IPS DF 6.9 (cell line): Measurements from ENCODE around the gene SMNDC1.

Experiments
- DNase-seq: peaks from one replicate; pipeline ENCODE4 v3.0.0-alpha.2; 2013; ENCODE audit warnings: low read depth, low spot score
- H3K27ac ChIP-seq: one replicate; pipeline ENCODE4 v1.5.1; 2013; ENCODE audit warnings: low read length, control low read depth
- H3K27me3 ChIP-seq: 2 replicates; pipeline ENCODE4 v1.6.1; 2013; ENCODE audit warnings: mild to moderate bottlenecking, low read length; ENCODE audit not compliant: control insufficient read depth, insufficient read depth
- H3K36me3 ChIP-seq: 2 replicates; pipeline ENCODE4 v1.6.1; 2013; ENCODE audit warnings: low read length; ENCODE audit not compliant: control insufficient read depth, insufficient read depth
- H3K4me1 ChIP-seq: 2 replicates; pipeline ENCODE4 v1.6.1; 2013; ENCODE audit warnings: low read length; ENCODE audit not compliant: control insufficient read depth, insufficient read depth
- H3K4me3 ChIP-seq: 2 replicates; pipeline ENCODE4 v1.5.1; 2013; ENCODE audit warnings: mild to moderate bottlenecking, low read length
- H3K9me3 ChIP-seq: 2 replicates; pipeline ENCODE4 v1.6.1; 2013; ENCODE audit warnings: low read length, inconsistent platforms; ENCODE audit not compliant: control insufficient read depth, insufficient read depth
- WGBS: extraction: QIAGEN DNeasy Blood & Tissue Kit; methylation state at CpG from one replicate; pipeline ENCODE4 v1.1.7; 2013; ENCODE audit warnings: mixed read lengths, missing lambda C conversion rate; ENCODE audit not compliant: insufficient read length, insufficient coverage; 5-methylcytosine and 5-hydroxymethylcytosine counted together

The SMNDC1 gene

DNA sequence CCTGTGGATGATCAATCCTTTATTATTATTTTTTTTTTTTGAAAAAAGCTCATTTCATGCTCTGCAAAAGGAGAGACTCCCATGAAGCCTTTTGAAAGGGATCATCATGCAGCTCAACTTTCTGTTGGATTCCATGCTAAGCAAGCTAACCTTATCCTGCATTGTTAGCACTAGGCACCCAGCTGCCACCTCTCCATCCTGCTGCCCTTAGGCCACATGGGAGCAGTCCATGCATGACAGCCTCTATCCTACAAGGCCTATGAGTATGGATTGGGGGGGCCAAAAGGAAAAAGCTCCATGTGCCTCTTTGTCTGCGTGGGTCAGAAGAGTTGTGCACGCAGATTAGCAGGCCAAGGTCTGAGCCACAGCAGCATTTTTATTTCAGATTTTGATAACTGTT lies 19.2 kb downstream of the SMNDC1 start:
- DNase-seq, result no peak
- Histone ChIP-seq H3K27ac (no peak overlapping the region), H3K4me1 (peaks cover 2% of the 10 kb centered on the region; the same call in 1 of the 2 replicates), H3K9me3 (no peaks in the 10 kb centered on the region), H3K27me3 (no peaks in the 10 kb centered on the region), H3K4me3 (no peak overlapping the region), H3K36me3 (no peaks in the 10 kb centered on the region; the same call in 1 of the 2 replicates)
- no CpG with 5 or more reads among the region's 2 CpGs for WGBS

DNA sequence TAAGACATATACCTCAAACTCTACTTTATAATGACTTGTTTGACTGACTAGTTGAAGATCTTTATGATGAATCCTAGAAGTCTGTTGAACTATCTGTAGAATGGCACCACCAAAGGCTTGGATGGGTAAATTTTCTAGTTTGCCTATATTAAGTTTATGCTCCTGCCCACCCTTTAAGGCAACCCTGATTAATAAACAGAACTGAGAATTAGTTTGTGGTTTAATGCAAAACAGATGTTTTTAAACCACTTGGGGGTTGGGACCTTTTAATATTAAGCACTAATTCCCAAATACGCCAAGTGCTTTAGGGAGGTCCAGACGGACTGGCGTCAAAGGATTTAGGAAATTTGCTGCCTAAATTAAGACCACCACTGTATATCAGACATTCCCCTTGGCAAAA lies 20.5 kb downstream of the SMNDC1 start:
- H3K27me3 ChIP-seq, result no peaks in the 10 kb centered on the region
- no peak overlapping the region for H3K27ac ChIP-seq
- peaks cover 2% of the 10 kb centered on the region; the same call in 1 of the 2 replicates for H3K4me1 ChIP-seq
- H3K9me3 ChIP-seq, result no peaks in the 10 kb centered on the region
- WGBS, result no CpG with 5 or more reads among the region's 3 CpGs
- H3K36me3 ChIP-seq, result no peaks in the 10 kb centered on the region; the same call in 1 of the 2 replicates
- no peak overlapping the region for H3K4me3 ChIP-seq
- DNase-seq, result no peak

DNA sequence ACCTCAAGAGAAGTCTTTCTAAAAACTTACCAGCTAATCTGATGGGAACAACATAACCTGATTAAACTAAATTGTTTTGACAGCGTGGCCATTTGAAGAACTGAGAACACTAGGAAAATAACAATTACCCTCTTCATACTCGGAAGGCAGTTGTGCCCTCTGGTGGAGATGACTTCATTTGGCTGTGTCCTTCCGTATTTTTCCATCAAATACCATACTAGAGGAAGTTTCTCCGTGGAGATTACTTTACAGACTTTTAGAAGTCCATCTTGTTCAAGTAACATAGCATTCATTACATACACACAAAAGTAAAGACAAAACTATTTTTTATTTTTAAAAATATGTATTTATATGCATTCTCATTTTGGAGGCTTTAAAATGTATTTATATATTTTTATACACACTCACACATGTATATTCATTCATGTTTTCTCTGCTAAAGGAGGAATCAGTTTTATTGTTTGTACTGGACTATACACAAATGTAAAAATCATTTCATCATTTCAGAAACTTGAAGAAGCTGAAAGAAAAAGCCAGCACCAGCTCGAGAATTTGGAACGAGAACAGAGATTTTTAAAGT lies 25.2 kb downstream of the SMNDC1 start:
- Histone ChIP-seq H3K27me3 (no peaks in the 10 kb centered on the region), H3K4me1 (no peaks in the 10 kb centered on the region), H3K36me3 (no peaks in the 10 kb centered on the region), H3K27ac (no peak overlapping the region), H3K4me3 (no peak overlapping the region), H3K9me3 (no peaks in the 10 kb centered on the region)
- no CpG with 5 or more reads among the region's 6 CpGs for WGBS
- peak; percentile 20 for DNase-seq

DNA sequence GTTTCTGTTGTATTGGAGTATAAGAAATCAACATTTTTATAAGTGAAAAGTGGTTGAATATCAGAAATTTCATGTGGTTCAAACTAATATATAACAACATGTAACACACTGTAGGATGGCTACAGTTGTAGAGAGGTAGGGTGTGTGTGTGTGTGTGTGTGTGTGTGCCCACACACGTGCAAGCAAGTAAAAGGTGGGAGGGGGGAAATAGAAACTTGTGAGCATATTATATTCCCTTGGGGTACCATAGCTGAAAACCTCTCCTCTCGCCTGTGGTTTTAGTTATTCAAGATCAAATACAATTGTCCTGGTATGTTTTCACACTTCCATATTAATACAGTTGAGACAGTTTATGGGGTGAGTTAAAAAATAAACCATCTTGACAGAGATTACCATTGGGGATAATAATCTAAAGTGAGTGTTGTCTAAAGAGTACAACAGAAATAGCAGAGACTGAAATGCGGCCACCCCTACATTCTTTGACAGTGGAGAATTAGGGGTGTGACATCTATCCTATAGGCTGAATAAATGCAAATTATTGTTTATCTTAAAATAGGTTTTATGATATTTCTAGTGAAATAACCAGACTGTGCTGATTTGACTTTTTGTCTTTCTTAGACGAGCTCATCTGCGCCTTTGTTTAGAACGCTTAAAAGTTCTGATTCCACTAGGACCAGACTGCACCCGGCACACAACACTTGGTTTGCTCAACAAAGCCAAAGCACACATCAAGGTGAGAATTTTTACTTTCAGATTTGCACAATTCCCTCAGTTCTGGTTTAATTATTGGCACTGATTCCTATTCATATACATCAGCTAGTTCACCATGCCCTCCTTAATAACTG lies 25.9 kb downstream of the SMNDC1 start:
- DNase-seq, result no peak
- Histone ChIP-seq H3K4me1 (no peaks in the 10 kb centered on the region; the same call in 1 of the 2 replicates), H3K36me3 (no peaks in the 10 kb centered on the region), H3K9me3 (no peaks in the 10 kb centered on the region), H3K4me3 (no peak overlapping the region), H3K27ac (no peak overlapping the region), H3K27me3 (no peaks in the 10 kb centered on the region)
- WGBS, result no CpG with 5 or more reads among the region's 7 CpGs

DNA sequence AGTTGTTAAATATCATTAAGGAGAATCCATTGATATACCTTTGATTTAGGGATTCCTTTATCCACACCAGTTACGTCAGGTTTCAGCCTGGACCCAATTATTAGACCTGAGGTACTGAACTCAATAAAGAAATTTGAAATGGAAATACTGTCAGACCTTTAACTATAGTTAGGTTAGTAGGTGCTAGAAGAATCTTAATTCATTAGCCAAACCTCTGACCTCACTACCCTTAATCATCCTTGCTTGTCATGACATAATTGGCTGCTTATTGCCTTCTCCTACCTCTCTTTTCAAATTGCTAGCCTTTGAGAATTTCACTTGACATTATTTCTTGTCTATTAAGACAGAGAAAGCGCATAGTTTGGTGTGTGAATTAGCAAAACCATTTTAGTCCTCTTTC lies 27.1 kb downstream of the SMNDC1 start:
- no peak for DNase-seq
- Histone ChIP-seq H3K27ac (no peak overlapping the region), H3K4me1 (no peaks in the 10 kb centered on the region; the same call in 1 of the 2 replicates), H3K36me3 (no peaks in the 10 kb centered on the region), H3K4me3 (no peak overlapping the region), H3K27me3 (no peaks in the 10 kb centered on the region), H3K9me3 (no peaks in the 10 kb centered on the region)
- no CpG with 5 or more reads among the region's 2 CpGs for WGBS

DNA sequence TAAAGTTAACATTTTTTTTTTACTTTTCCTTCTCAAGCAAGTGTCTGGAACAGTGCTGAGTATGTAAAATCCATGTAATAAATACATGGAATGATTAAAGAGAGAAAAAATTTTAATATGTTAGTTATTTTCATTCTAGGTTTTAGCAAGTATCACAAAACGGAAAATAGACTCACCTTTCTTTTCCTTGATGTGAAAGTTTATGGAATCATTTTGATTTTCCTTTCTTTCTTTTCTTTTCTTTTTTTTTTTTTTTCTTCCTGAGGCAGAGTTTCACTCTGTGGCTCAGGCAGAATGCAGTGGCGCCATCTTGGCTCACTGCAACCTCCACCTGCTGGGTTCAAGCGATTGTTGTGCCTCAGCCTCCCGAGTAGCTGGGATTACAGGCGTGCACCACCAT lies 28.1 kb downstream of the SMNDC1 start:
- H3K36me3 ChIP-seq, result no peaks in the 10 kb centered on the region
- no peak overlapping the region for H3K27ac ChIP-seq
- H3K4me1 ChIP-seq, result no peaks in the 10 kb centered on the region; the same call in 1 of the 2 replicates
- no CpG with 5 or more reads among the region's 5 CpGs for WGBS
- H3K27me3 ChIP-seq, result no peaks in the 10 kb centered on the region
- no peak for DNase-seq
- no peak overlapping the region for H3K4me3 ChIP-seq
- H3K9me3 ChIP-seq, result no peaks in the 10 kb centered on the region

DNA sequence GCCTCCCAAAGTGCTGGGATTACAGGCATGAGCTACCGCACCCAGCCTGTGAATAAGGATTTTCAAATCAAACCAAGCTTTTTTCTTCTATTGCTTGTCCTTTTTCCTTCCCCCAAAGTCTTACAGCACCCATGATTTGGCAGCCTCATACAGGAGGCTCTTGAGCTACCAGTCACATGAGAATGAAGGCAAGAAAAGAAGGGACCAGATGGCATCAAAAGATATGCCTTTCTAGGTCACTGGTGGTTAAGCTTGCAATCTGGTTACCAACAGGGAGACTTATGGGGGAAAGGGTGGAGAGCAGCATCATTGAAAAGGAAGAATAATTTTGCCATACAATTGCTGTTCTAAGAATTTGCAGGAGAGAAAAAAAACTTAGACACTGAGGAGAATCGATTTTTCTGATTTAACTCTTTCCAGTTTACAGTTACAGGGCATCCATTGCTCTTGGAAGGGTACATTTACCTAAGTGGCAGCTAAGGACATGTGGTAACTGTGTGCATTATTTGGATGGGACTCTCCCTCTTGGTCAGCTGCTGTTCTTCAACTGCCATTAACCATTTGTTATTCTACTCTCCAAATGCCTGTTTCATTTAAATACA lies 29.5 kb downstream of the SMNDC1 start:
- no peak for DNase-seq
- Histone ChIP-seq H3K4me3 (no peak overlapping the region), H3K36me3 (no peaks in the 10 kb centered on the region), H3K27ac (no peak overlapping the region), H3K27me3 (no peaks in the 10 kb centered on the region), H3K4me1 (no peaks in the 10 kb centered on the region; the same call in 1 of the 2 replicates), H3K9me3 (no peaks in the 10 kb centered on the region)
- no CpG with 5 or more reads among the region's 2 CpGs for WGBS

DNA sequence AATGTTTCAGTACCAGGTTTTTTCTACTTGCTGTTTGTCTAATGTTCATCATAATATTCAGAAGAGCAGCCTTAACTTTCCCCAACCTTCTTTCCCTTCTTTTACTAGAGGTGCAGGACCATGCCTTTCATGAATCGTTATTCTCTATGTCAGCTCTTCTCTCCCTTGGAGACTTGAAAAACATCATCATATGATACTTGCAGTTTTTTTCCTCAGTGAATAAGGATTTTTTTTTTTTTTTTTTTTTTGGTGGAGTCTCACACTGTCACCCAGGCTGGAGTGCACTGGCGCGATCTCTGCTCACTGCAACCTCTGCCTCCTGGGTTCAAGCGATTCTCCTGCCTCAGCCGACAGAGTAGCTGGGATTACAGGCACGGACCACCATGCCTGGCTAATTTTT lies 30.1 kb downstream of the SMNDC1 start:
- Histone ChIP-seq H3K36me3 (no peaks in the 10 kb centered on the region), H3K9me3 (no peaks in the 10 kb centered on the region), H3K27ac (no peak overlapping the region), H3K4me3 (no peak overlapping the region), H3K27me3 (no peaks in the 10 kb centered on the region), H3K4me1 (no peaks in the 10 kb centered on the region; the same call in 1 of the 2 replicates)
- no CpG with 5 or more reads among the region's 6 CpGs for WGBS
- DNase-seq, result no peak

DNA sequence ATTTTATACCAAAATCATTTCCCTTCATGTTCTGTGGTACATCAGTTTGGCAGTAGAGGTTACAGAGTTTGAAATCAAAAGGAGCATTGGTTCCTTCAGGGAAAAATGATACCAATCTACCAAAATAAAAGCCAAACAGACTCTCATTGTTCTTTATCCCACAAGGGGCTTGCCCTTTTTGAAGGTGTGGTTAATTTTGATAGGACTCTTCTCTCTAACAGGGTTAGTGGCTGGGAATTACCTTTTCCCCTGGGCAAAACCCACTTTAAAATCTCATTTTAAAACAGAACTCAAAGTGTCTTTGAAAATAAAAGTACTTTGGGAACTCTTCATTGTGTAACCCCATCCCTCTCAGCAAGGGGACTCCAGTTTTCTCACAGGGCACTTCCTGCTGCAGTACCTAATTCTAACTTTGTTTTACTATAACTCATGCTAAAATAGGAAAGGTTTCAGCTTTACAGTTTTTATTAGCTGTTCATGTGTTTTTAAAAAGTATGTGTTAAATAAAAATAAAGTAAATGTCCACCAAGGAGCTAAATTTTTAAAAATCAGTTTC lies 30.6 kb downstream of the SMNDC1 start:
- H3K36me3 ChIP-seq, result no peaks in the 10 kb centered on the region
- no peaks in the 10 kb centered on the region; the same call in 1 of the 2 replicates for H3K4me1 ChIP-seq
- no peak overlapping the region for H3K27ac ChIP-seq
- H3K9me3 ChIP-seq, result no peaks in the 10 kb centered on the region
- H3K27me3 ChIP-seq, result no peaks in the 10 kb centered on the region
- H3K4me3 ChIP-seq, result no peak overlapping the region
- no peak for DNase-seq

DNA sequence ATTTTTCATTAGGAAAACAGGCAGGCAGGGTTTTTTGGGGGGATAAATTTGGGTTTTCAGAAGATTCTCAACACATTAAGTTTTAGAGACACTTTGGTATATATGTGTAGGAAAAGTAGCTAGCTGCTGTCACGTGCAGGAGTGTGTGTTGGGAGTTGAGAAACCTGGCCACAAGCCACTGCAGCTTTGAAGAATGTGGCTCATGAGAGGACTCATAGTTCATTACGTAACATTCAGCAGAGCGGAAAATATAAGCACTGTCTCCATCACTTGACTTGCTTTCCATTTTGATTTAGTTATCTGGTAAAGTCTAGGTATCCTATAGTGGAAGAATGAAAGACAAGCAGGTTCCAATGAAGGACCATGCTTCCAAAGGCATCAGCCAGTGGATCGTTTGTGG lies 31.2 kb downstream of the SMNDC1 start:
- no peak overlapping the region for H3K4me3 ChIP-seq
- H3K4me1 ChIP-seq, result no peaks in the 10 kb centered on the region; the same call in 1 of the 2 replicates
- H3K9me3 ChIP-seq, result no peaks in the 10 kb centered on the region
- H3K27ac ChIP-seq, result no peak overlapping the region
- no peak for DNase-seq
- H3K27me3 ChIP-seq, result no peaks in the 10 kb centered on the region
- no CpG with 5 or more reads among the region's 4 CpGs for WGBS
- H3K36me3 ChIP-seq, result no peaks in the 10 kb centered on the region
